Naive thymus-derived CD4-positive, alpha-beta T cell (primary cell): ENCODE measurements around the gene SPTBN4. TPM values are rescaled to one million over a fixed set of nuclear protein-coding genes. Genes with fewer than 3 reads are reported as not detected.
A peak's percentile ranks its signal among the peaks of the same experiment; 100 is the strongest.
"Not testable (repeated sequence)": the region's sequence is repeated elsewhere in the genome, so short reads cannot be mapped to it uniquely, and the experiment has no call there.

ENCODE experiments used
- ATAC-seq: fragments of 150-1000 bp; cut with Tn5 transposase; 2 replicates; pipeline ENCODE4 v1.10.0; 2021; ENCODE audit warnings: mild to moderate bottlenecking, moderate library complexity
- CTCF ChIA-PET: fragments of 350-600 bp; sonication (Branson Sonifier 250); formaldehyde crosslinking; loops from one replicate; lab custom pipeline; 2021; ENCODE audit warnings: antibody characterized with exemption; lab: Charles Lee
- POLR2A ChIA-PET: fragments of 350-600 bp; sonication (Branson Sonifier 250); formaldehyde crosslinking; loops from one replicate; lab custom pipeline; 2021; ENCODE audit warnings: antibody characterized with exemption, inconsistent platforms; lab: Charles Lee
- DNase-seq, 9 donors: peaks; one replicate each; pipeline versions ENCODE4 v3.0.0 to v3.0.0-alpha.2; 2020 to 2022; ENCODE audit warnings: mixed read lengths in 1 of 9
- H3K27ac ChIP-seq: one replicate; pipeline ENCODE4 v1.7.0; 2013; ENCODE audit warnings: mild to moderate bottlenecking, low read depth, low read length, moderate library complexity
- H3K27me3 ChIP-seq, 2 donors: one replicate each; pipeline ENCODE4 v1.7.0; 2013; ENCODE audit warnings: low read length in 2 of 2, mild to moderate bottlenecking in 2 of 2, moderate library complexity in 2 of 2; ENCODE audit not compliant: control insufficient read depth in 2 of 2, insufficient read depth in 2 of 2
- H3K36me3 ChIP-seq, 3 experiments: 1 replicate in 2 of 3; 2 replicates in 1 of 3; pipeline ENCODE4 v1.7.0; 2013; ENCODE audit warnings: low read length in 3 of 3, mild to moderate bottlenecking in 3 of 3, moderate library complexity in 1 of 3; ENCODE audit not compliant: insufficient read depth in 3 of 3, control insufficient read depth in 2 of 3
- H3K4me1 ChIP-seq, 2 donors: one replicate each; pipeline ENCODE4 v1.7.0; 2013; ENCODE audit warnings: low read length in 2 of 2, mild to moderate bottlenecking in 2 of 2, moderate library complexity in 1 of 2; ENCODE audit not compliant: control insufficient read depth in 2 of 2, insufficient read depth in 2 of 2
- H3K4me3 ChIP-seq: 2 replicates; pipeline ENCODE4 v1.7.0; 2013; ENCODE audit warnings: mild to moderate bottlenecking, low read length
- H3K9me3 ChIP-seq, 3 experiments: 1 replicate in 2 of 3; 2 replicates in 1 of 3; pipeline ENCODE4 v1.7.0; 2013; ENCODE audit warnings: low read length in 3 of 3; ENCODE audit not compliant: control insufficient read depth in 2 of 3
- H3K27ac Mint-ChIP-seq, 9 donors: one replicate each; pipeline ENCODE4 v1.8.0; 2020 to 2022; ENCODE audit warnings: mixed read lengths in 9 of 9, mild to moderate bottlenecking in 8 of 9, moderate library complexity in 5 of 9, inconsistent platforms in 2 of 9
- H3K27me3 Mint-ChIP-seq, 5 donors: one replicate each; pipeline ENCODE4 v1.8.0; 2021 to 2022; ENCODE audit warnings: mixed read lengths in 5 of 5, mild to moderate bottlenecking in 1 of 5
- H3K36me3 Mint-ChIP-seq, 5 donors: one replicate each; pipeline ENCODE4 v1.8.0; 2020 to 2022; ENCODE audit warnings: mixed read lengths in 5 of 5, mild to moderate bottlenecking in 3 of 5, inconsistent platforms in 1 of 5
- H3K4me1 Mint-ChIP-seq, 7 donors: one replicate each; pipeline ENCODE4 v1.8.0; 2020 to 2022; ENCODE audit warnings: mixed read lengths in 7 of 7, mild to moderate bottlenecking in 3 of 7, inconsistent platforms in 1 of 7
- H3K4me3 Mint-ChIP-seq, 10 donors: one replicate each; pipeline ENCODE4 v1.8.0; 2020 to 2022; ENCODE audit warnings: mild to moderate bottlenecking in 10 of 10, mixed read lengths in 10 of 10, moderate library complexity in 6 of 10, inconsistent platforms in 2 of 10
- H3K9me3 Mint-ChIP-seq, 11 donors: one replicate each; pipeline ENCODE4 v1.8.0; 2020 to 2022; ENCODE audit warnings: mixed read lengths in 11 of 11, mild to moderate bottlenecking in 4 of 11, inconsistent platforms in 1 of 11, moderate library complexity in 1 of 11
- intact Hi-C, 2 donors: fragments of 100-400 bp; cut with micrococcal nuclease; formaldehyde crosslinking; loops; one replicate each; pipeline ENCODE4 v1.15.1; 2023
- polyA plus RNA-seq, 2 donors: library from polyadenylated mRNA; unstranded; fragments of 300-500 nt; fragmentation: Illumina TruSeq; gene quantifications; one replicate each; pipeline ENCODE4 v1.2.3, GENCODE V29; 2021
- total RNA-seq, 6 experiments: library from RNA in 5 of 6; stranded (reverse) in 5 of 6; gene quantifications; 1 replicate in 5 of 6; 2 replicates in 1 of 6; pipeline ENCODE4 v1.2.3 and lab custom pipeline; 2021 to 2026

The SPTBN4 gene
- total and polyA plus RNA-seq, 7 experiments from 2014 or later, result 0.20 to 1.5 (median 0.66) TPM; not detected in 1

DNA sequence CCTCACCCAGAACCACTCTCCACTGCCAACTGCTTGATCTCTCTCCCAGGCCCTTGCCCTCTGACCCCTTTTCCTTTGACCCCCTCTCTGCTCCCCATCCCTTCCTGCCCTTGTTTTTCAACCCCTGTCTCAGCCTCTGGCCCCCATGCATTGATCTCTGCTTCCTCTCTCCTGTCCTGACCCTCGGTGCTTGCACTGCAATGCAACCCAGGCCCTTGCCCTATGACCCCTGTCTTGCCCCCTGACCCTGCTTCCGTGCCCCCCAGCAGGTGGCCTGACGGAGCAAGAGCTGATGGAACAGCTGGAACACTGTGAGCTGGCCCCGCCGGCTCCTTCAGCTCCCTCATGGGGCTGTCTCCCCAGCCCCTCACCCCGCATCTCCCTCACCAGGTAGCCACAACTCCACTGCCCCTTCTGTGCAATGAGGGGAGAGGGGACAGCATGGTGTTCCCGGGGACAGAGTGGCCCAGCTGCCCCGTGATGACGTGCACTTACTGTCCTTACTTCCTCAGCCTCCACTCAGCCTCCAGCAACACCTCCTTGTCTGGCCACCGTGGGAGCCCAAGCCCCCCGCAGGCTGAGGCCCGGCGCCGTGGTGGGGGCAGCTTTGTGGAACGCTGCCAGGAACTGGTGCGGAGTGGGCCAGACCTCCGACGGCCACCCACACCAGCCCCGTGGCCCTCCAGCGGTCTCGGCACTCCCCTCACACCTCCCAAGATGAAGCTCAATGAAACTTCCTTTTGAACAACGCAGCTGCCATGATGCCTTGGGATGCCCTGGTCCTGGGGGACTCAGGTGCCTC is 123.9 kb downstream of the SPTBN4 start:
- peaks cover 5 to 8% of the 10 kb centered on the region in 2 donors for H3K4me1 ChIP-seq
- H3K4me1 Mint-ChIP-seq, result peaks cover 6 to 31% (median 21%) of the 10 kb centered on the region in 7 donors
- DNase-seq (no peak), ATAC-seq (no peak)
- intact Hi-C loops, result no loop called here
- no peak overlapping the region for H3K27ac Mint-ChIP-seq
- peaks cover 0 to 15% (median 0%) of the 10 kb centered on the region in 5 donors for H3K27me3 Mint-ChIP-seq
- peaks cover 4 to 30% (median 21%) of the 10 kb centered on the region in 5 donors for H3K36me3 Mint-ChIP-seq
- H3K9me3 ChIP-seq, result no peaks in the 10 kb centered on the region
- ChIA-PET CTCF (interaction anchor here (0.6 kb wide), 1 partner anchor 66 kb away, joined by 3 read pairs; no protein-coding TSS in a partner anchor), POLR2A (interaction anchor here (0.6 to 1.7 kb wide), 2 partner anchors 10 to 31 kb away, joined by 3 to 6 read pairs; partner anchors contain the start of gene LTBP4)
- no peak overlapping the region for H3K4me3 Mint-ChIP-seq
- no peak overlapping the region for H3K4me3 ChIP-seq
- H3K27me3 ChIP-seq, result no peaks in the 10 kb centered on the region
- no peaks in the 10 kb centered on the region for H3K9me3 Mint-ChIP-seq
- H3K36me3 ChIP-seq, result peaks cover 0 to 52% (median 5%) of the 10 kb centered on the region in 3 experiments
- no peak overlapping the region for H3K27ac ChIP-seq

DNA sequence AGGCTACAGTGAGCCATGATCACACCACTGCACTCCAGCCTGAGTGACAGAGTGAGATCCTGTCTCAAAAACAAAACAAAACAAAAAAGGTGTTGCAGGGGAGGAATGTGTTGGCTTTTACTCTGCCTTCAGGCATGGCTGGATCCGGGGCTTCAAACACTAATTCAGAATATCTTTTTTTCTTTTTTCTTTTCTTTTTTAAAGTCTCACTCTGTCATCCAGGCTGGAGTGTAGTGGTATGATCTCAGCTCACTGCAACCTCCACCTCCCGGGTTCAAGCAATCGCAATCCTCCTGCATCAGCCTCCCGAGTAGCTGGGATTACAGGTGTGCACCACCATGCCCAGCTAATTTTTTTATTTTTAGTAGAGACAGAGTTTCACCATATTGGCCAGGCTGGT is 124.9 kb downstream of the SPTBN4 start:
- H3K4me3 ChIP-seq, H3K27me3 ChIP-seq, H3K4me3 Mint-ChIP-seq, intact Hi-C loops, H3K9me3 ChIP-seq, H3K27ac ChIP-seq, DNase-seq, ATAC-seq, H3K4me1 ChIP-seq, H3K9me3 Mint-ChIP-seq: not testable (repeated sequence)
- Mint-ChIP-seq H3K36me3 (peaks cover 4 to 21% (median 12%) of the 10 kb centered on the region in 5 donors), H3K27ac (peak overlapping the region in 7 of 9 donors; percentile 32 to 65 (median 45)), H3K4me1 (peaks cover 6 to 24% (median 14%) of the 10 kb centered on the region in 7 donors), H3K27me3 (peaks cover 0 to 24% (median 0%) of the 10 kb centered on the region in 5 donors)
- ChIA-PET POLR2A (interaction anchor here (0.6 to 1.7 kb wide), 3 partner anchors 9 to 150 kb away, joined by 3 to 6 read pairs (median 4); partner anchors contain the start of gene LTBP4), CTCF (interaction anchor here (0.6 to 0.9 kb wide), 2 partner anchors 9 to 67 kb away, joined by 3 read pairs; partner anchors contain the start of gene LTBP4)
- peaks cover 0 to 41% (median 5%) of the 10 kb centered on the region in 3 experiments for H3K36me3 ChIP-seq

DNA sequence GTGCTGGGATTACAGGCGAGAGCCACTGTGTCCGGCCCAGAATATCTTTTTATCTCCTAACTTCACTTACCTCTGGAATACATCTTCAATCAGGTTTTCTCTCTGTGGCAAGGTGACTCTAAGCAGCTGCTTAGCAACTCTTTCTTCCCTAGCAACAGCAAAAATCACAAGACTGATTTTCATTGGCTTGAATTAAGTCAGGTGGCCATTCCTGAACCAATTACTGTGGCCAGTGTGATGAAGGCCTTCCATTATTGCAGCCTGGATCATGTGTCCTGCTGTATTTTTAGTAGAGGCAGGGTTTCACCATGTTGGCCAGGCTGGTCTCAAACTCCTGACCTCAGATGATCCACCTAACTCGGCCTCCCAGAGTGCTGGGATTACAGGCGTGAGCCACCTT is 125.4 kb downstream of the SPTBN4 start:
- peaks cover 0 to 1% (median 0%) of the 10 kb centered on the region in 11 donors for H3K9me3 Mint-ChIP-seq
- no peak overlapping the region for H3K4me3 ChIP-seq
- no peak overlapping the region for H3K27ac ChIP-seq
- CTCF ChIA-PET, result interaction anchor here (0.9 kb wide), 1 partner anchor 9 kb away, joined by 3 read pairs; the partner anchor contains the start of gene LTBP4
- POLR2A ChIA-PET, result interaction anchor here (0.6 to 1.7 kb wide), 3 partner anchors 9 to 150 kb away, joined by 3 to 6 read pairs (median 4); partner anchors contain the start of gene LTBP4
- H3K27ac Mint-ChIP-seq, result peak overlapping the region in 5 of 9 donors; percentile 10 to 65 (median 42)
- H3K27me3 ChIP-seq, result peaks cover 0 to 4% of the 10 kb centered on the region in 2 donors
- H3K4me3 Mint-ChIP-seq, result no peak overlapping the region
- H3K4me1 Mint-ChIP-seq, result peaks cover 6 to 21% (median 11%) of the 10 kb centered on the region in 7 donors
- intact Hi-C loops, result no loop called here
- H3K27me3 Mint-ChIP-seq, result peaks cover 0 to 26% (median 0%) of the 10 kb centered on the region in 5 donors
- H3K9me3 ChIP-seq, result no peaks in the 10 kb centered on the region
- ATAC-seq, result peak; percentile 80
- H3K36me3 Mint-ChIP-seq, result peaks cover 4 to 17% (median 11%) of the 10 kb centered on the region in 5 donors
- DNase-seq, result peak in 1 of 9 donors; percentile 37
- peaks cover 0 to 37% (median 5%) of the 10 kb centered on the region in 3 experiments for H3K36me3 ChIP-seq
- H3K4me1 ChIP-seq, result peaks cover 5 to 8% of the 10 kb centered on the region in 2 donors

DNA sequence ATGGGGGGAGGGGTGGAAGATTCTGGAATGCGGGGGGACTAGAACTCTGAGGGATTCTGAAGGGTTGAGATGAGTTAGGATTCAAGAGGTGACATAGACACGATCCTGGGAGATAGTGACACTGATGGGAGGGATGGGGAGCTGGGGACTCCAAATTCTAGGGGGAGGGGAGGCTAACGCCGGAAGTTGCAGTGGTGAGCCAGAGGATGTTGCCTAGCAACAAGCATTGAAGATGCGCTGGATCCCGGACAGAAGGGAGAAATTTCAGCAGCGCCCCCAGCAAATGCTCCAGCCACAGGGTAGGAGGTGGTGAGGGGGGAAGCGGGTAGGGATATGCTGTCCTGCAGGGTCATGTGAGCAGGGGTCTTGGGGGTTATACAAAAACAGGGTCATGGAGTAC is 127.5 kb downstream of the SPTBN4 start:
- ATAC-seq, result no peak
- H3K4me1 ChIP-seq, result peaks cover 17 to 19% of the 10 kb centered on the region in 2 donors
- peaks cover 4 to 11% of the 10 kb centered on the region in 2 donors for H3K27me3 ChIP-seq
- H3K36me3 Mint-ChIP-seq, result peaks cover 0 to 11% (median 8%) of the 10 kb centered on the region in 5 donors
- H3K27ac ChIP-seq, result no peak overlapping the region
- peaks cover 0 to 3% (median 0%) of the 10 kb centered on the region in 11 donors for H3K9me3 Mint-ChIP-seq
- ChIA-PET CTCF (interaction anchor here (0.8 to 2.1 kb wide), 2 partner anchors 9 to 53 kb away, joined by 3 to 6 read pairs; no protein-coding TSS in a partner anchor), POLR2A (interaction anchor here (0.7 to 1.4 kb wide), 3 partner anchors 9 to 16 kb away, joined by 3 to 6 read pairs (median 3); no protein-coding TSS in a partner anchor)
- peak overlapping the region in 1 of 10 donors; percentile 24 for H3K4me3 Mint-ChIP-seq
- no peak for DNase-seq
- H3K36me3 ChIP-seq, result peaks cover 0 to 18% (median 0%) of the 10 kb centered on the region in 3 experiments
- intact Hi-C loops, result no loop called here
- H3K27ac Mint-ChIP-seq, result peak overlapping the region in 2 of 9 donors; percentile 49 to 70
- peaks cover 14 to 29% (median 24%) of the 10 kb centered on the region in 7 donors for H3K4me1 Mint-ChIP-seq
- H3K9me3 ChIP-seq, result no peaks in the 10 kb centered on the region
- no peak overlapping the region for H3K4me3 ChIP-seq
- peaks cover 11 to 44% (median 16%) of the 10 kb centered on the region in 5 donors for H3K27me3 Mint-ChIP-seq

DNA sequence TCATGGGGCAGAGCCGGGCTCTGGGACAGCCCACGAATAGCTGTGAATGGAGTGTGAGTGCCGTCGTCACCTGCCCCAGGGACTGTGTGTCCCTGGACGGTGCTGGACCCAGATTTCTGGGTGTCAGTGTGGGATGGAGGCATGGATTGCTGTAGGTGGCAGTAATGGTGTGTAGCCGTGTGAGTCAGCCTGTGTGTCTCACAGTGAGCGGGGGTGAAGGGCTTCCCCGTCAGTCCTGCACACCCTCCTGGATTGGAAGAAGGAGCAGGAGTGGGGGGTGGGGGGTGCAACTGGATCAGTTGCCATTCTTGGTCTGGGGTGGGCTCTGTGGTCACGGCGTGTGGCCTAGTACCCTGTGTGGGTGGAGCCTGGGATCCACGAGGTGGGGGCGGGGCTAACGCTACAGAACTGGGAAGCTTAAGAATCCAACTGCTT is 127.9 kb downstream of the SPTBN4 start:
- no peak overlapping the region for H3K4me3 ChIP-seq
- ATAC-seq (no peak), DNase-seq (no peak)
- Mint-ChIP-seq H3K27me3 (peaks cover 15 to 48% (median 20%) of the 10 kb centered on the region in 5 donors), H3K27ac (peak overlapping the region in 1 of 9 donors; percentile 70), H3K9me3 (peaks cover 0 to 3% (median 0%) of the 10 kb centered on the region in 11 donors), H3K4me3 (peak overlapping the region in 2 of 10 donors; percentile 24 to 36), H3K36me3 (peaks cover 0 to 11% (median 7%) of the 10 kb centered on the region in 5 donors), H3K4me1 (peaks cover 18 to 33% (median 28%) of the 10 kb centered on the region in 7 donors)
- no peaks in the 10 kb centered on the region for H3K9me3 ChIP-seq
- POLR2A ChIA-PET, result interaction anchor here (0.7 to 1.4 kb wide), 3 partner anchors 8 to 16 kb away, joined by 3 to 6 read pairs (median 3); no protein-coding TSS in a partner anchor
- intact Hi-C loops, result no loop called here
- peaks cover 8 to 14% of the 10 kb centered on the region in 2 donors for H3K27me3 ChIP-seq
- peaks cover 0 to 16% (median 0%) of the 10 kb centered on the region in 3 experiments for H3K36me3 ChIP-seq
- H3K4me1 ChIP-seq, result peaks cover 21 to 22% of the 10 kb centered on the region in 2 donors
- CTCF ChIA-PET, result interaction anchor here (0.8 to 2.1 kb wide), 3 partner anchors 9 to 54 kb away, joined by 3 to 6 read pairs (median 3); no protein-coding TSS in a partner anchor
- no peak overlapping the region for H3K27ac ChIP-seq
